Measurements from ENCODE around the gene DNAH2.
"Not testable (repeated sequence)": the region's sequence is repeated elsewhere in the genome, so short reads cannot be mapped to it uniquely, and the experiment has no call there.

DNAH2 gene

DNA sequence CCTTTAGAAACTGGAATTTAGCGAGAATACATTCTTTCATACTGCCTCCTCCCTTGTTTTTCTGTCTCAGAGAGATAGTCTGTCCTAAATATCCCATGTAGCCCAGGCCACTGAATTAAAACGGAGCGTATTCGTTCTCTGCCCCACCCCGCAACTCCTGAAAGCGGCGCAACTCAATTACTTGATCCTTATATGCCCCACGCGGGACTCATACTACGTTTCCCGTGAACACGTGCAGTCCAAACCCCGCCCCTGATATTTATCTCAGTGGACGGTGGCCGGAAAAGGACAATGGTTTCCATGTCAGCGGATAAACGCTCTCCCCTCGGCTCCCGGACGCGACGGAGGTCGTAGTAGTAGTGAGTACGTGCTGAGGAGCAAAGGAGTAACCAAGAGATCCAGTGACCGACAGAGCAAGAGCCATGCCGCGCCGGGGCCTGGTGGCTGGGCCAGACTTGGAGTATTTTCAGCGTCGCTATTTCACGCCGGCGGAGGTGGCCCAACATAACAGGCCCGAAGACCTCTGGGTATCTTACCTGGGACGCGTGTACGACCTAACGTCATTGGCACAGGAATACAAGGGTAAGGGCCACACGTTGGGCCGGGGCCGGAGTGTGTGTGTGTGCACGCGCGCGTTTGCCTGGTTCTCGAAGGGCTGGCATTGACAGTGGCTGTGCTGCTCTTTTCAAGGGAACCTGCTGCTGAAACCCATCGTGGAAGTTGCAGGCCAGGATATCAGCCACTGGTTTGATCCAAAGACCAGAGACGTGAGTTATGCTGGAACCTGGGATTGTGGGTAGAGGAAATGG lies 140.4 kb downstream of the DNAH2 start, which contains the start of gene CYB5D1:
CYB5D1 (plus strand) TSS at position 291 of the 809 bp plus-strand sequence; CDS start at position 423, 132 bp downstream.
- 2% methylated on average over 43 to 46 of the region's 48 CpGs for WGBS, 2 experiments (ENCODE audit: insufficient coverage in 2 of 2)
- H3K27ac ChIP-seq (ENCODE audit: low read depth, low read length, severe bottlenecking): peak within 1 kb of the TSS; percentile 97
- H3K9me3 ChIP-seq (ENCODE audit: control insufficient read depth, low read length): no peaks in the 10 kb centered on the region
- peaks cover 34% of the 10 kb centered on the region for H3K4me1 ChIP-seq (ENCODE audit: control insufficient read depth, insufficient read depth, low read length, poor library complexity, severe bottlenecking)
- H3K4me3 ChIP-seq (ENCODE audit: extremely low read depth, insufficient read depth, low read length, poor library complexity, severe bottlenecking): peak within 1 kb of the TSS; percentile 68
- peaks cover 50% of the 10 kb centered on the region for H3K36me3 ChIP-seq (ENCODE audit: control insufficient read depth, insufficient read depth, low read length)

DNA sequence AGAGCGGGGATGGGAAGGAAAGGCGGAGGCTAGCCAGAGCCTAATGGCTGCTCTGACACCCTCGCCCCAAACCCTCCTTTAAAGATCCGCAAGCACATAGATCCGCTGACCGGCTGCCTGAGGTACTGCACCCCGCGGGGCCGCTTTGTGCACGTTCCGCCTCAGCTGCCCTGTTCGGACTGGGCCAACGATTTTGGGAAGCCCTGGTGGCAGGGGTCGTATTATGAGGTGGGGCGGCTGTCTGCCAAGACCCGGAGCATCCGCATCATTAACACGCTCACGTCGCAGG lies 140.9 kb downstream of the DNAH2 start:
- Histone ChIP-seq H3K4me3 (ENCODE audit: extremely low read depth, insufficient read depth, low read length, poor library complexity, severe bottlenecking) (peak overlapping the region; percentile 68), H3K27ac (ENCODE audit: low read depth, low read length, severe bottlenecking) (peak overlapping the region; percentile 97), H3K36me3 (ENCODE audit: control insufficient read depth, insufficient read depth, low read length) (peaks cover 49% of the 10 kb centered on the region), H3K4me1 (ENCODE audit: control insufficient read depth, insufficient read depth, low read length, poor library complexity, severe bottlenecking) (peaks cover 29% of the 10 kb centered on the region), H3K9me3 (ENCODE audit: control insufficient read depth, low read length) (no peaks in the 10 kb centered on the region)
- 13 to 16% methylated on average over 13 to 19 of the region's 20 CpGs for WGBS, 2 experiments (ENCODE audit: insufficient coverage in 2 of 2)

GRCh38 chr17:7859028-7859427 lies 141.5 kb downstream of the DNAH2 start:
- Histone ChIP-seq H3K9me3 (ENCODE audit: control insufficient read depth, low read length) (no peaks in the 10 kb centered on the region), H3K27ac (ENCODE audit: low read depth, low read length, severe bottlenecking) (no peak overlapping the region), H3K36me3 (ENCODE audit: control insufficient read depth, insufficient read depth, low read length) (peaks cover 52% of the 10 kb centered on the region), H3K4me1 (ENCODE audit: control insufficient read depth, insufficient read depth, low read length, poor library complexity, severe bottlenecking) (peaks cover 23% of the 10 kb centered on the region), H3K4me3 (ENCODE audit: extremely low read depth, insufficient read depth, low read length, poor library complexity, severe bottlenecking) (peak overlapping the region; percentile 68)
- WGBS, 2 experiments (ENCODE audit: insufficient coverage in 2 of 2): 98% methylated on average over 7 of the region's 8 CpGs

DNA sequence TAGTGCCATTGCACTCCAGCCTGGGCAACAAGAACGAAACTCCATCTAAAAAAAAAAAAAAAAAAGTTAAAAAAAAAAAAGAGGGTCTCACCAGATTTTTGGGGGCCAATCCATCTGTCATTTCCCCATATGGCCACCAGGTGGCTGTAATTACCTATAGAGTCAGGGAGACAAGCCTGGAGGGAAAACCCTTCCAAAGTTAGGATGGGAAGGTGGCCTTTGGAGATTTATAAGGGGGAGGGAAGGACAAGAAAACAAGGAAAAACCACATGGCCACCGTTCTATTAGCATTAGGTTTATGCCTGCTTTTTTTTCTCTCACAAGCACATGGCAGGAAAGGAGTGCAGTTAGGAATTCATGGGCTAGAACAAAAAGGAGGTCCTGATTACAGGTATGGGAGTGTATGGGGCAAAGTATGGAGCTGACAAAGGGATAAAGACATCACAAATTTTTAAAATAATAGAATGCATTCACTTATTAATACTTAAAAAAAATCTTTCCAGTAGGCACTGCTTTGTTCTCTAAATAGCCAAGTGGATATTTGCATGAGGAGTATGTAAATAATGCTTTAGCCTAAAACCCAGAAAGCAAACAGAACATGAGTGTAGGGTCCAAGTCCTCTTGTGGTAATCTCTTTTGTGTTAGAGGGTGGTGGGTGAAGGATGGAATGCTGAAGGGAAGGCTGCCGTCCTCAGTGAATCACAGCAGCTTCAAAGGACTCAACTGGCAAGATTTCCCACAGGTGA lies 145.3 kb downstream of the DNAH2 start:
- Histone ChIP-seq H3K4me1 (ENCODE audit: control insufficient read depth, insufficient read depth, low read length, poor library complexity, severe bottlenecking) (peaks cover 6% of the 10 kb centered on the region), H3K4me3 (ENCODE audit: extremely low read depth, insufficient read depth, low read length, poor library complexity, severe bottlenecking) (no peak overlapping the region), H3K9me3 (ENCODE audit: control insufficient read depth, low read length) (no peaks in the 10 kb centered on the region), H3K36me3 (ENCODE audit: control insufficient read depth, insufficient read depth, low read length) (peaks cover 70% of the 10 kb centered on the region), H3K27ac (ENCODE audit: low read depth, low read length, severe bottlenecking) (no peak overlapping the region)
- 0 to 100% methylated on average over 1 of the region's 3 CpGs for WGBS, 2 experiments (ENCODE audit: insufficient coverage in 2 of 2)

DNA sequence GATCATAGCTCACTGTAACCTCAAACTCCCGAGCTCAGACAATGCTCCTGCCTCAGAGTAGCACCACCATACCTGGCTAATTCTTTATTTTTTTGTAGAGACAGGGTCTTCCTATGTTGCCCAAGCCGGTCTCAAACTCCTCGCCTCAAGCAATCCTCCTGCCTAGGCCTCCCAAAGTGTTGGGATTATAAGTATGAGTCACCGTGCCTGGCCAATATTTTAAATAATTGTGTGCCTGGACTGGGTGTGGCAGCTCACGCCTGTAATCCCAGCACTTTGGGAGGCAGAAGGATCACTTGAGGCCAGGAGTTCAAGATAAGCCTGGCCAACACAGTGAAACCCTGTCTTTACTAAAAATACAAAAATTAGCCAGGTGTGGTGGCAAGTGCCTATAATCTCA lies 146.8 kb downstream of the DNAH2 start:
- not testable (repeated sequence) for H3K9me3 ChIP-seq (ENCODE audit: control insufficient read depth, low read length); H3K4me1 ChIP-seq (ENCODE audit: control insufficient read depth, insufficient read depth, low read length, poor library complexity, severe bottlenecking); H3K4me3 ChIP-seq (ENCODE audit: extremely low read depth, insufficient read depth, low read length, poor library complexity, severe bottlenecking); H3K27ac ChIP-seq (ENCODE audit: low read depth, low read length, severe bottlenecking)
- H3K36me3 ChIP-seq (ENCODE audit: control insufficient read depth, insufficient read depth, low read length): peaks cover 62% of the 10 kb centered on the region
- 89% methylated on average over 4 of the region's 5 CpGs; no CpG with 5 or more reads in 1 of the 2 experiments for WGBS, 2 experiments (ENCODE audit: insufficient coverage in 2 of 2)

- no peaks in the 10 kb centered on the region for H3K9me3 ChIP-seq (ENCODE audit: control insufficient read depth, low read length)
- H3K27ac ChIP-seq (ENCODE audit: low read depth, low read length, severe bottlenecking): no peak overlapping the region
- peaks cover 57% of the 10 kb centered on the region for H3K36me3 ChIP-seq (ENCODE audit: control insufficient read depth, insufficient read depth, low read length)
- WGBS, 2 experiments (ENCODE audit: insufficient coverage in 2 of 2): no CpG with 5 or more reads among the region's 5 CpGs
- no peaks in the 10 kb centered on the region for H3K4me1 ChIP-seq (ENCODE audit: control insufficient read depth, insufficient read depth, low read length, poor library complexity, severe bottlenecking)
- no peak overlapping the region for H3K4me3 ChIP-seq (ENCODE audit: extremely low read depth, insufficient read depth, low read length, poor library complexity, severe bottlenecking)
Observed at GRCh38 chr17:7864995-7865650, 147.6 kb downstream of the DNAH2 start.

GRCh38 chr17:7867881-7868329 lies 150.4 kb downstream of the DNAH2 start:
- WGBS, 2 experiments (ENCODE audit: insufficient coverage in 2 of 2): 89 to 95% methylated on average over 5 of the region's 5 CpGs
- H3K4me1 ChIP-seq (ENCODE audit: control insufficient read depth, insufficient read depth, low read length, poor library complexity, severe bottlenecking): no peaks in the 10 kb centered on the region
- H3K4me3 ChIP-seq (ENCODE audit: extremely low read depth, insufficient read depth, low read length, poor library complexity, severe bottlenecking): no peak overlapping the region
- H3K9me3 ChIP-seq (ENCODE audit: control insufficient read depth, low read length): no peaks in the 10 kb centered on the region
- H3K27ac ChIP-seq (ENCODE audit: low read depth, low read length, severe bottlenecking): no peak overlapping the region
- peaks cover 43% of the 10 kb centered on the region for H3K36me3 ChIP-seq (ENCODE audit: control insufficient read depth, insufficient read depth, low read length)

DNA sequence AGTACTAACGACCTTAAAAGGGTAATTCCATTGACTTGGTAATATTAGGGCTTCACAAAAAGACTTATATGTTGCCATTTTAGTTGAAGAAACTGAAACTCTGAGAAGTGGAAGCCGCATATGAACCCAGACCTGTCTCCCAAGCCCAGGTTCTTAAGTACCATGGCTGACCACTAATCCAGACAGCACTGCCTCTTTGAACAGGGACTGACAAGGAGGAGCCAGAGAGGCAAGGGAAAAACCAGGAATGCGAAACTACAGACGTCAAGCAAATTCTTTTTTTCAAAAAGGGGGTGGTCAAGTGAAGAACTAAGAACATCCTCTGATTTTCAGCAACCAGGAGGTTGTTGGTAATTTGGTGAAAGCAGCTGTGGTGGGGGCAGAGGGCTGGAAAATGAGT lies 155.5 kb downstream of the DNAH2 start:
- Histone ChIP-seq H3K36me3 (ENCODE audit: control insufficient read depth, insufficient read depth, low read length) (peaks cover 24% of the 10 kb centered on the region), H3K4me3 (ENCODE audit: extremely low read depth, insufficient read depth, low read length, poor library complexity, severe bottlenecking) (no peak overlapping the region), H3K4me1 (ENCODE audit: control insufficient read depth, insufficient read depth, low read length, poor library complexity, severe bottlenecking) (no peaks in the 10 kb centered on the region), H3K27ac (ENCODE audit: low read depth, low read length, severe bottlenecking) (no peak overlapping the region), H3K9me3 (ENCODE audit: control insufficient read depth, low read length) (no peaks in the 10 kb centered on the region)
- 86 to 87% methylated on average over 4 of the region's 4 CpGs for WGBS, 2 experiments (ENCODE audit: insufficient coverage in 2 of 2)

DNA sequence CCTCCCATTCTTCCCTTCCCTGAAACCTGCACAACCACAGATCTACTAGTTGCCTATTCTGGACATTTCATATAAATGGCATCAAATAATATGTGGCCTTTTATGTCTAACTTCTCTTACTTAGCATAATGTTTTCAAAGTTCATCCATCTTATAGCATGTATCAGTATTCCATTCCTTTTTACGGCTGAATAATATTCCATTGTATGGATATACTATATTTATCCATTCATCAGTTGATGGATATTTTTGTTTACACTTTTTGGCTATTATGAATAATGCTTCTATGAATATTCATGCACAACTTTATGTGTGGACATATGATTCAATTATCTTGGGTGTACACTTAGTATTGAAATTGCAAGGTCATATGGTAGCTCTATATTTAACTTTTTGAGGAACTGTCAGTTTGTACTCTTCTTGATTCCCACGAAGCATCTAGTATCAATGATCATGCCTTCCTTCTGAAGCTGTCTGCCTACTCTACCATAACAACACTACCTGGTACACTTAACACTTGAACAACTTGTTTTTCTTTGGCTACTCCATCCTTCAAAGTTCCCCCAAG lies 158.3 kb downstream of the DNAH2 start:
- 71 to 100% methylated on average over 1 of the region's 2 CpGs for WGBS, 2 experiments (ENCODE audit: insufficient coverage in 2 of 2)
- Histone ChIP-seq H3K4me3 (ENCODE audit: extremely low read depth, insufficient read depth, low read length, poor library complexity, severe bottlenecking) (no peak overlapping the region), H3K9me3 (ENCODE audit: control insufficient read depth, low read length) (no peaks in the 10 kb centered on the region), H3K36me3 (ENCODE audit: control insufficient read depth, insufficient read depth, low read length) (peaks cover 42% of the 10 kb centered on the region), H3K4me1 (ENCODE audit: control insufficient read depth, insufficient read depth, low read length, poor library complexity, severe bottlenecking) (peaks cover 7% of the 10 kb centered on the region), H3K27ac (ENCODE audit: low read depth, low read length, severe bottlenecking) (no peak overlapping the region)

- H3K4me1 ChIP-seq (ENCODE audit: control insufficient read depth, insufficient read depth, low read length, poor library complexity, severe bottlenecking): peaks cover 14% of the 10 kb centered on the region
- H3K9me3 ChIP-seq (ENCODE audit: control insufficient read depth, low read length): no peaks in the 10 kb centered on the region
- peaks cover 36% of the 10 kb centered on the region for H3K36me3 ChIP-seq (ENCODE audit: control insufficient read depth, insufficient read depth, low read length)
- 83 to 94% methylated on average over 7 of the region's 7 CpGs for whole genome bisulfite sequencing, 2 experiments (ENCODE audit: insufficient coverage in 2 of 2)
- H3K27ac ChIP-seq (ENCODE audit: low read depth, low read length, severe bottlenecking): no peak overlapping the region
- H3K4me3 ChIP-seq (ENCODE audit: extremely low read depth, insufficient read depth, low read length, poor library complexity, severe bottlenecking): no peak overlapping the region
Observed at GRCh38 chr17:7878234-7878633, 160.7 kb downstream of the DNAH2 start.

All from mesodermal cell (in vitro differentiated cells).